Kidney glomerular epithelial cell (primary cell): Measurements from ENCODE around the gene UNG.
"Not testable (repeated sequence)": the region's sequence is repeated elsewhere in the genome, so short reads cannot be mapped to it uniquely, and the experiment has no call there.

Source experiments
- DNase-seq: peaks from one replicate; lab custom pipeline; 2025; lab: John Stamatoyannopoulos, UW

Gene UNG

DNA sequence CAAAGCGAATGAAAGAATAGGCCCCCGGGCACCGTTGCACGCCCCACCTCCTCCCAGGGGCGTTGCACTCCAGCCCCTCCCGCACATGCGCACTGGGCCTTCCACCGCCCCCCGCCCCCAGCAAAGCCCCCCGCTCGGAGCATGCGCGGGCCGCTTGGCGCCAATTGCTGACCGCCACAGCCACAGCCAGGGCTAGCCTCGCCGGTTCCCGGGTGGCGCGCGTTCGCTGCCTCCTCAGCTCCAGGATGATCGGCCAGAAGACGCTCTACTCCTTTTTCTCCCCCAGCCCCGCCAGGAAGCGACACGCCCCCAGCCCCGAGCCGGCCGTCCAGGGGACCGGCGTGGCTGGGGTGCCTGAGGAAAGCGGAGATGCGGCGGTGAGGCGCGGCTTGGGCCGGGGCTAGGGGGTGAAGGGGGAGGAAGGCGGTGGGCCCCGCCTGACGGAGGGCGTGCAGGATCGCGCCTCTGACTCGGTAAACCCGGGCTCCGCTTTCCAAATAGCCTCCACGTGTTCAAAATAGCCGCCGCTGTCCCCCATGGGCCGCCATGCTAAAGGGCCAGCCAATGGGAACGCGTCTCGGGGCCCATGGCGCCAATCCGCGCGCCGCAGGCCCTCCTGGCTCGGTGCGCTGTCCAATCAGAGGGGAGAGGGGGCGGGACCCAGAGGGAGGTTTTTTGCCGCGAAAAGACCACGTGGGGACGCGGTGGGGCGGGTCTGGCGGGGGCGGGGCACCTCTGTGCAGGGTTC, at the start of gene UNG:
TSS of gene UNG (plus strand) at position 163 of the 748 bp plus-strand sequence. CDS start at position 246, 83 bp downstream.
- DNase-seq, result peak; percentile 92

DNA sequence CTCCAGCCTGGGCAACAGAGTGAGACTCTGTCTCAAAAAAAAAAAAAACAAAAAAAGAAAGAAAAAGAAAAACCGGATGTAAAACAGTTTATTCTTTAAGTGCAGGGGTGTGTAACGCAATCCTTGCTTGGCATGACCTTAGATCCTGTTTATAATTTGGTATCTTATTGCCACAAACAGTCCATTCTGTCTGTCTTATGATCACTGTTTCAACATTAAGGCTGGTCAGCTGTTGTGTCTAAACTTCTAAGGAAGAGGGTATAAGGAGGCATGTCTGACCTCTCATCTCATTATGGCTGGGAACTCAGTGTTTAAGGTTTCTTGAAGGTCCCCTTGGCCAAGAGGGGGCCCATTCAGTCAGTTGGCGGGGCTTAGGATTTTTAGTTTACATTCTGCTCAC, 48.7 kb upstream of the UNG start:
- DNase-seq, result not testable (repeated sequence)

DNA sequence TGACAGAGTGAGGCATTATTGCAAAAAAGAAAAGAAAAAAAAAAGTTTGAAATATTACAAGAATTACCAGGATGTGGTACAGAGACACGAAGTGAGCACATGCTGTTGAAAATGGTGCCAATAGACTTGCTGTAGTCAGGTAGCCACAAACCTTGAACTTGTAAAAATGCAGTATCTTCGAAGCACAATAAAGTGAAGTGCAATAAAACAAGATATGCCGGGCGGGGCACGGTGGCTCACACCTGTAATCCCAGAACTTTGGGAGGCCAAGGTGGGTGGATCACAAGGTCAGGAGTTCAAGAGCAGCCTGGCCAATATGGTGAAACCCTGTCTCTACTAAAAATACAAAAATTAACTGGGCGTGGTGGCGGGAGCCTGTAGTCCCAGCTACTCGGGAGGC, 47.6 kb upstream of the UNG start:
- DNase-seq, result not testable (repeated sequence)

- no peak for DNase-seq
Observed at GRCh38 chr12:109052097-109052413, 45.3 kb upstream of the UNG start.

DNA sequence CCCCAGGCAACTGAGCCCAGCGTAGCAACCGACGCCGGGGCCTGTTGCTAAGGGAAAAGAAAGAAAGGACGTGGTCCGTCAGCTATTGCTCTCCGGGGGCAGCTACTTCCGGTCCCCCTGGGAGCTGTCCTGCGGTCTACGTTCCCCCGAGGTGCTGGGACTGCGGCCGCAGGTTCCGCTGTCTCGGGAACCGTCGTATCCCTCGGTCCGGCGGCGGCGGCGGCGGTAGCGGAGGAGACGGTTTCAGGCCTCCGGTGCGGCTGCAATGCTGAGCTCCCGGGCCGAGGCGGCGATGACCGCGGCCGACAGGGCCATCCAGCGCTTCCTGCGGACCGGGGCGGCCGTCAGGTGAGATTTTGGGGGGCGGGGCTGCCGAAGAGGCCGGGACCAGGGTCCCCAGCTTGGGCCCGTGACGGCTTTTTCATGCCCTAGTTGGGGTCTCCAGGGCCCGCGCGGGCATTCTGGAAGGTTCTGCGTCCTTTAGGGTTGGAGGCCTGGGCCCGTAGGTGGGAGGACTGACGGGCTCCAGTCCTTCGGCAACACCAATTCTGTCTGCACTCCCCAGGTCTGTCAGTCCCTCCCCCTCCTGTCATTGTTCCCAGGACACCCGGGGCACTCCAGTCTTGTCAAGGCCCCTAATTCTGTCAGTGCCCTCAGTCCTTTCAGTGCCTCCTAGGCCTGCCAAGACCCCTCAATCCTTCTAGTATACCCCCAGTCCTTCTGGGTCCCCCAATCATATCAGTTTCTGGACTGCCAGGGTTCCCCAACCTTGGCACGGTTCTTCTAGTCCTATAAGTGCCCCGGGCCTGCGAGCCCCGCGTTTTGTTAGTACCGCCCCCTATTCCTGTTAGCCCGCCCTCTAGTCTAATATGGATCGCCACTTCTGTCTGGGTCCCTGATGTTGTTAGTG, 44.7 kb upstream of the UNG start, which contains the start of gene USP30:
TSS of gene USP30 (plus strand) at position 163 of the 910 bp plus-strand sequence. CDS start at position 266, 103 bp downstream.
- peak; percentile 72 for DNase-seq

GRCh38 chr12:109053382-109054123, 43.8 kb upstream of the UNG start:
- DNase-seq, result no peak

DNA sequence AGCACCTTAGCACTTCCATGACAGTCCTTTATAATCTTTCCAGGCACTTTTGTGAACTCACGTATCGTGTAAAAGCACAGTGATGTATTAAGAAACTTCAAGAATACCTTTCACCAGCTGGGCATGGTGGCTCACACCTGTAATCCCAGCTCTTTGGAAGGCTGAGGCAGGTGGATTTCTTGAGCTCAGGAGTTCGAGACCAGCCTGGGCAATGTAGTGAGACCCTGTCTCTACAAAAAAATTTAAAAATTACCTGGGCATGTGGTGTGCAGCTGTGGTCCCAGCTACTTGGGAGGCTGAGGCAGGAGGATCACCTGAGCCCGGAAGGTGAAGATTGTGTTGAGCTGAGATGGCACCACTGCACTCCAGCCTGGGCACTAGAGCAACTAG, 43.3 kb upstream of the UNG start:
- not testable (repeated sequence) for DNase-seq

- no peak for DNase-seq
Observed at GRCh38 chr12:109054520-109054919, 42.9 kb upstream of the UNG start.

DNA sequence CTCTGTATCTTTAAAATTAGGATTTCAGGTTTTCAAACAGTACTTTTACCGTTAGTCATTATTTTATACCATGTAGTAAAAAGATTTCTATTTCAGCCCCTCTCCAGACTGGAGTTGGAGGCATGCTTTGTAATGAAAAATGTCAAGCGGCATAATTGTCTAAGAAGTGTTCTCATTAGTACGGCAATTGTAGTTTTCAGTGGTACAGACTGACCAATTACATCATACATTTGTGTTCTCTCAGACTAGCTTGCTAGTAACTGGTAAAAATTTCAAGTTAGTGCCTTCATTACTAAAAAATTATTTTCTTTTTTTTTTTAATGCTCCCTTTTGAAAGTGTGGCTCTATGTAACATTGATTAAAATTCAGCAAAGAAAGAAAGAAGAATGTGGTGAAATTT, 40.5 kb upstream of the UNG start:
- no peak for DNase-seq

DNA sequence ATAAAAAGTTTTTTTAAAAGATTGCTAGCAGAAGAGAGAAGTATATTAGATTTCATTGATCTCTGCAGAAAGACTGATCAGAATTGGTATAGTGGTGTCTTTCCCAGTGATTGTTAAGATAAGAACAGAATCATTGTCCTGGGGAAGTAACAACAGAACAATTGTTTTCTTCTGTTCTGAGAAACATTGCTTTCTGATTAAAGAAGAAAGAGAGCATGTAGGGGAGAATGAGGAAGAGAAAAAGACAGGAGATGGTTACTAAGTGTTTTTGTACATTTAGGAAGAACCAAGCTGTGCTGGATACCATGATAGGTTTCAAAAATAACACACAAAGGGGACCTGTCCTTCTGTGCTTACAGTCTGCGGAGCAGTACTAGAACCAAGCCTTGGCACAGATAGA, 40.0 kb upstream of the UNG start:
- DNase-seq, result no peak

GRCh38 chr12:109058773-109059172, 38.6 kb upstream of the UNG start:
- no peak for DNase-seq

DNA sequence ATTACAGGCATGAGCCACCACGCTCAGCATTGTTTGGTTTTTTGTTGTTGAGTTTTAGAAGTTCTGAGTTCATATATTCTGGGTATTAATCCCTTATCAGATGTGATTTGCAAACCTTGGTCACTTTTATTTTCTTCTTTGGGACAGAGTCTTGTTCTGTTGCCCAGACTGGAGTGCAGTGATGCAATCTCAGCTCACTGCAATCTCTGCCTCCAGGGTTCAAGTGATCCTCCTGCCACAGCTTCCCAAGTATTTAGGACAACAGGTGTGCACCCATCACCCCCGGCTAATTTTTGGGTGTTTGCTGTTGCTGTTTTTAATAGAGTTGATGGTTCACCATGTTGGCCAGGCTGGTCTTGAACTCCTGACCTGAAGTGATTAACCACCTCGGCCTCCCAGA, 33.3 kb upstream of the UNG start:
- DNase-seq, result no peak

- no peak for DNase-seq
Observed at GRCh38 chr12:109065154-109065852, 32.1 kb upstream of the UNG start.

- DNase-seq, result no peak
Observed at GRCh38 chr12:109065853-109066193, 31.6 kb upstream of the UNG start.

DNA sequence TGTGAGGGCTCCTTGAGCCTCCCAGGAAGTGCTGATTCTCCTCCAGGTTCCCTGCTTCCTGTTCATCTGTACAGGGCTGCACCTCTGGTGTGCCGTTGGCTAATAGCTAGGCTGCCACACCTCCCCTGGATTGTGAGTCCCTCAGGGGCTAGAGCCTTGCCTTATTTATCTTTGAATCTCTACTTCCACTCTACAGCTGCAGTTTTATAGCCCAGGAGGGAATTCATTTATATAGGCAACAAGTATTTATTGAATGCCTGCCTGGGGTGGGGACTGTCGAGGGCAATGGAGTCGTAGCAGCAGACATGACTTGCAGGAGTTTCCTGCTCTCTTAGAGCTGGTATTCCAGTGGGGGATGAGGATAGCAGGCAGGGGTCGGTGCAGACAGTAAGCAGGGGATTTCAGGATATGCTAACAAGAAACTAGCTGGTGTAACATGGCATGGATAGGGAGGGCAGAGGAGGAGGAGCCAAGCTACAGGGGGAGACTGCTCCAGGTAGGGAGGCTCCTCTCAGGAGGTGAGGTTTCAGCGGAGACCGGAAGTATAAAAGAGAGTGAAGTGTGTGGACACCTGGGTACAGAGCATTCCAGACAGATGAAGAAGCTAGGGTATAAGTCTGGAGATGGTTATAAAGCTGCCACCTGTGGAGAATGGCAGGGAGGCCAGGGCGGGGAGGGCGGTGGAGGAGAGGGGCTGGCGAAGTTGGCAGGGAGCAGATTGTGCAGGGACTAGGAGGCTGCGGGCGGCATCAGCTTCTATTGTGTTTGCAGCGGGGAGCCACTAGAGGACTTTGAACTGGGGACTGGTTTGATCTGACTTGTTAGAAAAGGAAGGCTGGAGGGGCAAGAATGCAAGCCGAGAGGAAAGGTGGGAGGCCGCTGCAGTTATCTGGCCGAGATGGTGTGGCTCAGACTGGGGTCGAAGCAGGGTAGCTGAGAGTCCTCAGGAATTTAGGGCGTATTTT, 27.8 kb upstream of the UNG start:
- DNase-seq, result no peak

GRCh38 chr12:109074866-109075265, 22.5 kb upstream of the UNG start:
- no peak for DNase-seq

GRCh38 chr12:109082751-109083150, 14.6 kb upstream of the UNG start:
- no peak for DNase-seq

GRCh38 chr12:109084425-109084824, 13.0 kb upstream of the UNG start:
- no peak for DNase-seq

- DNase-seq, result no peak
Observed at GRCh38 chr12:109085590-109085989, 11.8 kb upstream of the UNG start.

GRCh38 chr12:109087250-109087649, 10.1 kb upstream of the UNG start:
- no peak for DNase-seq

GRCh38 chr12:109088818-109089217, 8.6 kb upstream of the UNG start:
- DNase-seq, result no peak
